NCI-H748 (cell line): ENCODE results near the gene HEYL.

Experiments used
- DNase-seq: peaks from one replicate; lab custom pipeline; 2025; ENCODE audit not compliant: unreplicated experiment; lab: John Stamatoyannopoulos, UW

Gene HEYL

DNA sequence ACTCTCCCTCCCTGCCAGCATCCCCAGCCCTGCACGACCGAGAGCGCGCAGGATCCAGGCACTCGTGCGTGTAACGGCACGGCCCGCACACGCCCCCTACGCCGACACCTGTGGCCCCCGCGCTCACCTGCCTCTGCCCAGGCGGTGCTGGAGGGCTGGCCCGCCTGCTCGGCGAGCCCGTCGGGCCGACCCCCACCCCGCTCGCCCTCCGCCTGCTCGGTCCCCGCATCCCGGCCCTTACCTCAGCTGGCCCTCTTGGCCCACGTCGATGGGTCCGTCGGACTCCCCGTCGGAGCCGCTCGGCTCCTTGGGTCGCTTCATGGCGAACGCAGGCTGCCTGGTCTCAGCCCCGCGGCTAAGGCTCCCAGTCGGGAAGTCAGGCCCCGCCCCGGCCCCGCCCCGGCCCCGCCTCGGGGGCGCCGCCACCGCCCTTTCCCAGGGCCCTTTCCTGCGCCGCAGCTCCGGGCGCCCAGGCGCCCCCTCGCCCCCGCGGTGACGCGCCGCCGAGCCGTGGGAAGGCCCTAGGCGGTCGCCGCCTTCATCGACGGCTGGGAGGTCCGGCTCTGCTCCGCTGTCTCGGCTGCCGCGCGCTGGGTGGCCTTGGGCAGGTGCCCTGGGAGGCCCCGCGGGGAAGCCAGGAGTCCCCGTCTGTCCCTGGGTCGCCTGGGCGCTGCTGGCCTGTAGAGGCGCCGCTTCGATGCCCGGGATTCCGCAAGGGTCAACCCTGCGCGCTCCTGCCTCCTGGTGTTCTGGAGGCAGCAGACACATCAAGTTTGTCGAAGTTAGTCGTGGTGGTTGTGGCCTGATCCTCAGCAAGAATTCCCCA is at the start of gene HEYL:
Gene HEYL, minus strand, starts transcription at position 339 of the 826 bp plus-strand sequence. Its CDS starts 18 bp downstream, at position 321.
- peak; percentile 98 for DNase-seq

DNA sequence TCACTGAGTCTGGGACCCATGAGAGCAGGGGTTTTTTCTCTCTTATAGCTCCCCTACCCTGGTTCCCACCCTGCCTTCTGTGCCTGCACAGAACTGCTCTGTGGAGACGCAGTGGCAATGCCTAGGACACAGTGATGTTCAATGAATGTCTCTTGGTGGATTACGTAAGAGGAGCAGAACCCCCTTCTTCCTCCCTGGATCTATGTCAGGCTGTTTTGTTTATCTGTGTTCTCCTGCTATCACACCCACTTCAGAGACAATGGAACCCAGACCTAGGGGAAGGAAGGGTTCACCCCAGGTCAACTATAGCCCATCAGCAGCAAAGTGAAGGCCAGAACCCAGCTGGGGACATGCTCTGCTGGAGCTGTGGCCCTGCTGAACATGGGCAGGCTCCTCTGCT is 49.8 kb upstream of the HEYL start:
- DNase-seq, result no peak

- DNase-seq, result no peak
Observed at GRCh38 chr1:39688706-39689105, 49.3 kb upstream of the HEYL start.

- DNase-seq, result no peak
Observed at GRCh38 chr1:39687243-39687642, 47.8 kb upstream of the HEYL start.

- no peak for DNase-seq
Observed at GRCh38 chr1:39685071-39685470, 45.6 kb upstream of the HEYL start.

GRCh38 chr1:39684313-39684664 is 44.8 kb upstream of the HEYL start:
- no peak for DNase-seq

GRCh38 chr1:39683591-39684312 is 44.3 kb upstream of the HEYL start:
- no peak for DNase-seq

GRCh38 chr1:39681999-39682398 is 42.6 kb upstream of the HEYL start:
- DNase-seq, result no peak

GRCh38 chr1:39681294-39681693 is 41.9 kb upstream of the HEYL start:
- DNase-seq, result no peak

DNA sequence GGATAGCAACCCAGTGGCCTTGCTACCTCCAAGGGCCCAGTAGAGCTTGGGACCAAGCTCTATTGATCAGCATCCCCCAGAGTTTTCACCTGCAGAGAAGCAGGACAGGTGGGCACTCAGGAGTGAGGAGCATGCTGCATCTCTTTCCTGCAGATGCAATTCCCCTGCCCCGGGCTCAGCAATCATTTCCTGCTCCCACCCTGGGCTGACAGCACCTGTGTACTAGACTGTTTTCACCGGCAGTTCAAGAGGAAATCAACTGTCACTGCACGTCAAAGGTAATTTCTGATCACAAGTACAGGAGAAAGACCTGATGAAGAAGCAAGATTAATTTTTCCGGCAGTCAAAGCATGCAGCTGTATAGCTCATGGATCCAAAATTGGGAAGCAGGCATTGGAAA is 41.3 kb upstream of the HEYL start:
- no peak for DNase-seq

- no peak for DNase-seq
Observed at GRCh38 chr1:39679821-39680220, 40.4 kb upstream of the HEYL start.

DNA sequence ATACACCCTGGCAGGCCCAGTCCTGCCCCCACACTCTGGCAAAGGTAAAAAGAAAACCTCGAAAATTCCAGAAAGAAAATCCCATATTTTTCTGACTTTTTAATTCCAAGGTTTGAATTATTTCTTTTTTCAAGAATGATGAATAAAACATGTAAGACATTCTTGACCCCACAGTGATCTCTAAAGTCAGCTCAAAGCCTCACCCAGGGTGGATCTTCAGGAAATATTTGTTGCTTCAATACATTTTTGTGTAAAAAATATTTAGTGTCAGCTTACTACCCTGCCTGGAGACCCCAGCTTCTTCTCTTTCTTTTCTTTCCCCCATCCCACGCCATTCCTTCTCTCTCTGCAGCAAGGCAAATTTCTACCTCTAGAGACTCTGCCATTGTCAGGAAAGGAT is 39.4 kb upstream of the HEYL start:
- DNase-seq, result no peak

DNA sequence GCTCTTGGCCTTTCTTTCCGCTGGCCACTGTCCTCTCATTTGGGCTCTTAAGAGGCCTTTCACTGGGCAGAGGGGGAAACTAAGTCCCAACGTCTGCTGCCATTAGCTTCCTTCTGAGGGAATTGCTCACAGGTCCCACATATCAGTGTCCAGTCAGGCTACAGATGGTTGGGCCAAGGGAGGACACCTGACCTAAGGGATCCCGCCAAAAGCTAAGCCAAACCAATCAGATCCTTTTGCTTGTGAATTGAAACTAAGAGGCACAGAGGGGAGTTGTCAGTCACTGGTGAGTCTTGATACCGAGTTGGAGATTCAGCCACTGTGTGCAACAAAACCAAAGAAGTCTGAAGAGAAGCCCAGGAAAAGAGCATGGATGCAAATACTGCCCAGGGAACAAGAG is 38.2 kb upstream of the HEYL start:
- no peak for DNase-seq

DNA sequence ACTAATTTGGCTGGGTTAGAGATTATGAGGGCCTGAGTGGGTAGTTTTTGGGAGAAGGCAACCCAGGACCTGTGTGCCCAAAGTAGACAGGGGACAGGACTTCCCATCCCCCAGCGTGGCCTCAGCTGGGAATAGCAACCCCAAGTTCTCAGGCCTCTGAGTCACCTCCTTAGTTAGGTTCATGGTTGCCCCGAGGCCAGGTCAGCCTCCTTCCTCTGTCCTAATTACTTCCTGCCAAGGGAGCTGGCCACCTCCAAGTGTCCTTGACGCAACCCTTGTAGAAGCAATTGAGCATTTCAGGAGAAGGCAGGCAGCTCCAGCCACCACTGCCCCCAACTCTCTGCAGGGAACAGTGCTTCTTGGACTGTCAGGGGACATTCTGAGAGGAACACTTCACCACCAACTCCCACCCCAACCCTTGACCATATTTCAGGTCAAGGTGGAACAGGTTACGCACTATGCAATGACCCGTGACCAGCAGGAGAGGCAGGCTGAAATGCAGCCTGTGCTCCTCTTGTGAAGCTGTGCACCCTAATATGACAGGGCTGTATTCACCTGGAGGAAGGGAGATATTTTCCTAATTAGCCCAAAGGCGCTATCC is 37.6 kb upstream of the HEYL start:
- no peak for DNase-seq

DNA sequence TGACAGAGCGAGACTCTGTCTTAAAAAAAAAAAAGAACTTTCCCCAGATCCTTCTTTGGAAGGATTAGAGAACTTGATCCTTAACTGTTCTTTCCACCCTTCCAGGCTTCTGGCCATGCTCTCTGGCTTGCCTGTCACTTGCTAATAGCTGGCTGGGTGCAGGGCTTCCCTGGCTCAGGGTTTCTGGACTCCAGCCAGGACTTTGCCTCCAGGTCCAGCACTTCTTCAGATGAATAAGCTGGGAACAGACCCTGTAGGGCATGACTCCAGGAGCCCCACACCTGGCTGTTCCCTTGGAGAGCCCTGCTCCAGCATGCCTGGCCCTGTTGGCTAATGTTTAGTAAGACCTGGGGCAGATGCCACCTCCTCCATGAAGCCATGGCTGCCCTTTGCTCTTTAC is 35.8 kb upstream of the HEYL start:
- DNase-seq, result peak; percentile 57

- no peak for DNase-seq
Observed at GRCh38 chr1:39673215-39673614, 33.8 kb upstream of the HEYL start.

GRCh38 chr1:39672551-39672947 is 33.1 kb upstream of the HEYL start:
- DNase-seq, result no peak

DNA sequence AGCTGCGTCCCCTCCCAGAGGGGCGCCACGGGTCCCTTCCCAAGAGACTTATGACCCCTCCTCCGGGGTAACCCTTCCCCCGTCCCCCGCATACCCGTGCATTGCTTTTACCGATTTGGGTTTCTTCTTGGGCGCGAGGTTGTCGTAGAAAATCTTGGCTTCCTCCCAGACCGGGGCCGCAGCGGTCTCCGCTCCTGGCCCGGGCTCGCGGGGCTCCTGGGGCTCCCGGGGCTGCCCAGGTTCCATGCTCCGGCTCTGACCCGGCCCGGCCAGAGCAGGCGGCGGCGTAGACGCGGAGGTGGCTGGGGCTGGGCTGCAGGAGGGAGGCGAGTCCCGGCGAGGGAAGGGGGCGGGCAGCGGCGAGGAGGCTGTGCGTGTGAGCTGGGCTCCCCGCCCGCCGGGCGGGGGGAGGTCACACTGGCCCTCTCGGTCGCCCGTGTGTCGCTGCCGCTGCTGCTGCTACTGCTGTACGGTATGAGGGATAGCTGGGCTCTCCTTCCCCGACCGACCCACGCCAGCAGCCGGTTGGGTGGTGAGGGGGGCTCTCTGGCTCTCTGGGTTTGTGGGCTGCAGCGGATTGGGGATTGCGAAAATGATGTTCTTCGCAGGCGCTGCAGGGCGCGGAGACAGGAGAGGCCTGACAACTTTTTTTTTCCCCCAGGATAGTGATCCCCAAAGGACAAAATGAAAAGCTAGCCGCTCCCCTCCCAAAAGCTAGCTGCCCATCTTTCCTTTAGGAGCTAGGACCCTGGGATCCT is 32.5 kb upstream of the HEYL start, which contains the start of gene NT5C1A:
Gene NT5C1A, minus strand, starts transcription at position 315 of the 758 bp plus-strand sequence. Its CDS starts 69 bp downstream, at position 246.
- DNase-seq, result peak; percentile 82

DNA sequence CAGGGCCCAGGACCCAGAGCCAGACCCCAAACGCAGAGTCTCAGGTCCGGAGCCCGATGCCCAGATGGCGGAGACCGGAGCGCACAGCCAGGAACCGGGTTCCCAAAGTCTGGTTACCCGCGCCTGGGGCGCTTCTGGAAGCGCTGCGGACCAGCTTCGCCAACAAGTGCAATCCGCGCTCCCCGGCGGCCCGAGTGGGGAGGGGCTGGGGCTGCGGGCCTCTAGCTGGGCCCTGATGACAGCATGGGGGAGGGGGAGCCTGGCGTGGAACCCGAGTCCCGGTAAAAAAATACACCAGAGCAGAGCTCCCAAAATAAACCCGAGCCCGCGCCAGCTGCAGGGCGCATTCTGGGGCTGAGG is 32.0 kb upstream of the HEYL start:
- DNase-seq, result peak; percentile 77

GRCh38 chr1:39670689-39671088 is 31.2 kb upstream of the HEYL start:
- DNase-seq, result no peak

GRCh38 chr1:39668894-39669293 is 29.5 kb upstream of the HEYL start:
- DNase-seq, result no peak
